GM18870 (cell line): ENCODE data around the gene RPTOR.
"Not testable (repeated sequence)": the region's sequence is repeated elsewhere in the genome, so short reads cannot be mapped to it uniquely, and the experiment has no call there.

Experiments used
- ATAC-seq: cut with Tn5 transposase; IDR thresholded peaks from one replicate; pipeline ENCODE4 v1.9.1; 2021; ENCODE audit warnings: moderate library complexity; ENCODE audit not compliant: unreplicated experiment

RPTOR gene

DNA sequence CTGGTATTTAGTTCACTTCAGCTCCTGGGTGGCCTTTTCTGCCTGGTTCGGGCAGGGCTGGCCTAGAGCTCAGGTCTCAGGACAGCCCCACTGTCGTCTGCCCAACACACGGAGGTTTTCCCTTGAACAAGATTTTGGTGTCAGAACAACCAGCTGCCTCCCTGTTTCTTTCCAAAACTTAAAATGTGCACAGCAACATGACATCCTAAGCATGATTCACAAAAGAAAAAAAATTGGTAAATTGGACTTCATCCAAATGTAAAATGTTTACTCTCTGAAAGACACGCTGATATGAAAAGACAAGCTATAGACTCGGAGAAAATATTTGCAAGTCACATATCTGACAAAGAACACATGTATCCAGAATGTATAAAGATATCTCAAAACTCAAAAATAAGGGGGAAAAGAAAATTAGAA is 249.2 kb downstream of the RPTOR start:
- ATAC-seq = no peak

DNA sequence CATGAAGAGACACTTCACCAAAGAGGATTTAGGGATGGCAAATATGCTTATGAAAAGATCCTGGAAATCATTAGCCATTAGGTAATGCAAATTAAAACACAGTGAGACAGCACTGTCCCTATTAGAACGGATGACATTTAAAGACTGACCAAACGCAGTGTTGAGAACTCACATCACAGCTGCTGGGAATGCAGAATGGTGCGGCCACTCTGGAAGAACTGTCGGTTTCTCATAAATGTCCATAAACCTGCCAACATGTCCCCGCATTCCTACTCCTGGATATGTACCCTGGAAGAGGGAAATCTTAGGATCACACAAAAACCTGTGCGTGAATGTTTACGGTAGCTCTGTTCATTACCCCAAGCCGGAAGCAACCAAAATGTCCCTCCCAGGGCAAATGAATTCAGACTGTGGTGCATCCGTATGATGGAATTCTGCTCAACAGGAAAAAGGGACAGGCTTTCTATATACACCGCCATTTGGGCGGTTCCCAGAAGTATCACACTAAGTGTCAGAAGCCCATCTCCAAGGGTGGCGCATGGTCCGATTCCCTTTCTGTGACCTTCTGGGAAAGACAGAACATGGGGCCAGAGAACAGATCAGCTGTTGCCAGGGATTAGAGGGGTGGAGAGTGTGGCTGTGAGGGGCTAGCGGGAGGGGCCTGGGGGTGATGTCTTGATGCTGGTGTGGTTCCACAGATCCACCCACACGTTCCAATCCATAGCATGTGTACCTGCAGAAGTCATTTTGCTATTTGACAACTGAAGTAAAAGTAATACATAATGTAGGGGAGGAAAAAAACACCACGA is 249.8 kb downstream of the RPTOR start:
- no peak for ATAC-seq

DNA sequence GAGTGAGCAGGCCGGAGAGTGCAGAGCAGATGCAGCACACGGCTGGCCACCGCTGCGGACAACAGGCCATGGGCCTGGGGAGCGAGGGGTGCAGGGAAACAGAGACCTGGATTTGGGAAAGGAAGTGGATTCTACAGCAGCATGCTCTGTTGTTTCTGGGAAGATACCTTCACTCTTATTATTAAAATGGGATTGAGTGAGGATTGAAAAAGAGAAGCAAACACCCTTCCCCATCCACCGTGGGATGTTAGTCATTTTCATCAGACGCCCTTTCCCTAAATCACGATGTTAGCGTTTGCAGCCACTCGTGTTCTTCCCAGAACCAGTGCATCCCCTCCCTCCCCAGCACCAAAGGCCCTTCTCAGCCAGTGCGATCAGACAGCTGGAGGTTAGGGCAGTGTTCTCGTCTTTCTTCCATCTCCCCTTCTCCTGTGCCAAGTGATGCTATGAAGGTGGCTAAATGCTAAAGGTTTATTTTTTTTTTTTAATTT is 250.5 kb downstream of the RPTOR start:
- no peak for ATAC-seq

- ATAC-seq = no peak
Measured at GRCh38 chr17:80795754-80796153, 251.1 kb downstream of the RPTOR start.

DNA sequence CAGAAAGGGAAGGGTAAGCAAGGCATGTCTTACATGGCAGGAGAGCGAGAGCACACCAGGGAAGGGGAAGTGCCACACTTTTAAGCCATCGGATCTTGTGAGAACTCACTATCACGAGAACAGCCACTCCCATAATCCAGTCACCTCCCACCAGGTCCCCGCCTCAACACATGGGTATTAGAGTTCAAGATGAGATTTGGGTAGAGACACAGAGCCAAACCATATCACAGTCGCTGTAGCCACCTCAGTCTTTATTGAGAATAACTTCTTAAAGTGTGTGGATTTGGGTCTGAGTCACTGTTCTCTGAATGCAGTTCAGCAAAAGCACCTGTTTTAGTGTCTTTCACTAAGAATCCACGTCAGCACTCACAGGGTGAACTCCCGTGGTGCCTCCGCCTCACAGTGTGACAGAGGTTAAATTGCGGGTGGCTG is 251.8 kb downstream of the RPTOR start:
- ATAC-seq = no peak

GRCh38 chr17:80797222-80797621 is 252.6 kb downstream of the RPTOR start:
- ATAC-seq = not testable (repeated sequence)

DNA sequence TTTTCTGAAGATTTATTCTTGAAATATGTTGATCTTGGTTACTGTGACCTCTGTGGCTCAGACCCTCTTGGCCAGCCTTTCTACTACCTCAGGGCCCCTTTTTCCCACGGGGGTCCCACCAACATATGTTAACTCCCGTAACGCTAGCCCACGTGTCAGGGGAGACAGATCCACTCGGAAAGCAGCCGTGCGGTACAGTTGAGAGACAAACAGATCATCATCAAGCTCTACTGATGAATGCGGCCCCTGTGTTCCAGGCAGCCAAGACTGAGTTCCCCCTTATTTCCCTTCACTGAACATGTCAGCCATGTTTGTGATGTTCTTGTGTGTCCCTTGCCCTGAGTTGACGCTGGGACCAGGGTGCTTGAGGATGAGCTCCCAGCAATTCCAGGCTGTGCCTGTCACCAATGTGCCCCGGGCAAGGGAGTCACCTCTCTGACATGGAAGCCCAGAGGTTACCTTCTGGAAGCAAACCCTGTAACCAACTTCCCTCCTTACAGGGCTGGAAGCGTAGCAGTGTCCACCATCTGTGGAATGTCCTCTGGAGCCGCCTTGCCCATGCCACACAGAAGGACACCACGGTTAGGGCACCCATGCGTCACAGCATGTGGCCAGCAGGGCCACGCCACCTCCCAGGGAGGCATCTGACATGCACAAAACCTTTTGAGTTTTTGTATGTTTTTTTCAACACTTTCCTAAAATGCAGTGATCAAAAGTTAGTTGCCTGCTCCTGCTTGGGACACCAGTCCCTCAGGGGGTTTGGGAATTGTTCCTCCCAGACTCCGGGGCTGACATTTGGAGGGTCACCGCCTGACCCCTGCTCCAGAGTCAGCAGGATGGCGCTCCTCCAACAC is 253.3 kb downstream of the RPTOR start:
- ATAC-seq = no peak

- ATAC-seq = no peak
Measured at GRCh38 chr17:80798595-80799537, 254.2 kb downstream of the RPTOR start.

DNA sequence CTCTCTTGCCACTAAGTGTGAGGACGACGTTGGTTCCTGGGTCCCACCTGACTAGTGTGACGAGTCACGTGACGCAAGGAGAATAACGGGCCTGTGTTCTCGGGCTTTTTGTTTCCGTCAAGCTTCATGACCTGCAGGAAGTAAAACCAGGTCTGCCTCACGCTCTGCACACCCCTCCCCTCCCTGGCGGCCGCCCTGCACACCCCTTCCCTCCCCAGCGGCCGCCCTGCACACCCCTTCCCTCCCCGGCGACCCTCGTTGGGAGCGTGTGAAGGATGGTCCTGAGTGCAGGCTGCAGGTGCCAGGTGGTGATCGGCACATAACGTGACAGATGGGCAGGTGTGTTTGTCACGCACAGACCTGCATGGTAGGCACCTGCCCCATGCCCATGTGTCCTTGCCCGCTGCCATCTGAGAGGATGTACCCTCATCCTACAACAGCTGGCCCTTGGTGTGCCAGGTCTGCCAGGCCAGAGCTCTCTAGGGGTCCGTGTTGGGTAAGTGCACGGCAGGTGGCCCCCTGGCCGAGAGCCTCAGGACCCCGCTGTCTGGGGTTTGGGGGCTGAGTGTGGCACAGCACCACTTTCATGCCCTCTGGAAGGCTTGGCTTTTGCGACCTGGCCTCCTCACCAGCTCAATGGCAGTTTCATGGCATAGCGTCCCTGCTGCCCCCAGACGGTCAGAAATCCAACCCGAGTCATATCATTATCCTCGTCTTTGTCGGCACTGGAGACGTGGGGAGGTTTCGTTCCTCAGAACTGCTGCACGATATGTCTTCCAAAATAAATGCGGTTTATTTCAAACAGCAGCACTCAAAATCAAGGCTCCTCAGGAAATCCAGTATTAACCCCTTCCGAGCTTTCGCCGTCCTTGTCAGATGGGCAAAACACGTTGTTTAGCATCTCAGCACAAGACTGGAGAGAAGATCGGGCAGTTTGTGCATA is 255.2 kb downstream of the RPTOR start:
- ATAC-seq = no peak

DNA sequence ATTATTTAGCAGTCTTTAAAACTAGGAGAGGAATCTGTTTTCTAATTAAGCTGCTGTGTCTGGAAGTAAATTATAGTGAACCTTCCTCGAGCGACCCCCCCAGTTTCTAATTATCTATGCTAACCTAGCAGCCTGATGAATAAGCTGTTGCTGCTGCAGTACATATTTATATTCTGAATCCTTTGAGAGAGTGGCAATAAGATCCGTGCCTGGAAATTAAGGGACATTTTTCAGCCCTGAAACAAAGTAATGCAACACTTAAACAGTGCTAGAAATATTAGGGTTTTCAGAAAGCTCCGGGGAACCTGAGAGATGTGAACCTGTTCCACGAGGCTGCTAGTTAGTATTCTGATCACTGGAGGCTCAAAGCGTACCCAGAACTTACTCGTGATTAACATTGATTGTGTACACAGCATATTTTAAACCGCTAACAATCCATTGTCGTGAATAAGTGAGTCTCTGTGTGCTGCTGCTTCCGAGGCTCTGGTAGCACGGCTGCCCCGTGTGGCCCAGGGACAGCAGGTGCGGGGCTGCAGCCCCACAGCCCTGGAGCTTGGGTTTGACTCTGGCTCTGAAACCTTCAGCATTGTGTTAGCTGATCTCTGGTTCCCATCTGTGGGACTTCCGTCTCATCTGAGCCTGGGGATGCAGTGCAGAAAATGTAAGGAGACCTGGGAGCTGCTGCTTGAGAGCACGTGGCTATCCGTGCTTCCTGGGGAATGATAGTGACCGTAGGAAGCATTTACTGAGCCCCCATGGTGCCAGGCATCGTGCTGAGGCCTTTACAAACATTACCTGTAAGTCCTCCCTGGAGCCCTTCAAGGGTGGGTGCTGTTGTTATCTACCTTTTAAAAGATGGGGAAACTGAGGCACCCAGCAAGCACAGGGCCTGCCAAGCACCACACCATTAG is 256.1 kb downstream of the RPTOR start:
- ATAC-seq = no peak

- ATAC-seq = no peak
Measured at GRCh38 chr17:80802626-80803450, 258.2 kb downstream of the RPTOR start.

DNA sequence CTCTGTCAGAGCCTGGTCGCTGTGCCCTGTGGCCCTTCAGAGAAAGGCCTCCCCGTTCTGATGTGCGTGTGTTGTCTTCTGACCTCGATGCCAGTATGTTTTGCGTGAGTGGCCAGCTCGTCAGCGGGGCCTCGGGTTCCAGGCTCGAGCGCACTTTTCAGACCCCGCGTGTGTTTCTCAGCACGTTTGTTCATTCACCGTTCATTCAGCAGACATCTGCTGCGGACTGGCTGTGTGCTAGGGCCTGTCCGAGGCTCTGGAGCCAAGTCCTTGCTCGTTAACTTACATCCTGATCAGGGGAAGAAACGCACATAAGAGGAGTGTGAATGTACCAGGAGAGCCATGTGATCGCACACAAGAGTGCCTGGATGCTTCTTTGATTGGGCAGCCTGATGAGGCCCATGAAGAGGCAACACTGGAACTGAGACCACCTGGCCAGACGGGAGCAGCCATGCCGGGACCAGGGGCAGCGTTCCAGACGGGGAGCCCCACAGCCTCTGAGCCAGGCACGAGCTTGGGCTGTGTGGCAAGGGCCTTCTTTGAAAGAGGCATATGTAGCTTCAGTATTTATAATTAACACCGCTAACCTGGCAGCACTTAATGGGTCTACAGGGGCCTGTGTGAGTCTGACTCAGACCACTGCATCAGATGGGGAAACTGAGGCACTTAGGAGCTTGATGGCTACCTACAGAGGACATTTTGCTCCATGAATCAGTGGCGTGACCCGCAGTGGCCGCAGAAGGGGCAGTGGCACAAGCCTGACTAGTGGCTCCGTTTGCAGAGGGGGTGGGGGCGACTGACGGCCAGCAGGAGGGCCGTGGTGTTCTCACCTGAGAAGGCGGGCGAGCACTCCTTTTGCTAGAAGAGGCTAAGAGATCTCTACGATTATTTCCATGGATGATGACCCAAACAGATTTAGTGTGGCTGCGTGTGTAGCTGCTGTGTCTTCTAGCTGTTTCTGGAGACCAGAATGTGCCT is 259.1 kb downstream of the RPTOR start:
- ATAC-seq = no peak

- no peak for ATAC-seq
Measured at GRCh38 chr17:80804466-80804865, 259.8 kb downstream of the RPTOR start.

- no peak for ATAC-seq
Measured at GRCh38 chr17:80805032-80805751, 260.6 kb downstream of the RPTOR start.

GRCh38 chr17:80807014-80807413 is 262.4 kb downstream of the RPTOR start:
- ATAC-seq = no peak

GRCh38 chr17:80807882-80808281 is 263.2 kb downstream of the RPTOR start:
- no peak for ATAC-seq
